Liver (tissue), 9 donors: ENCODE results near the gene HJV. TPM values are rescaled to one million over a fixed set of nuclear protein-coding genes. Genes with fewer than 3 reads are reported as not detected.

Experiments used
- DNase-seq: peaks from one replicate; pipeline ENCODE4 v3.0.0-alpha.2; 2017; ENCODE audit warnings: low spot score
- H3K27ac ChIP-seq, 2 donors: one replicate each; pipeline ENCODE4 v1.7.0; 2013; ENCODE audit warnings: inconsistent platforms in 2 of 2, low read length in 2 of 2, control low read depth in 1 of 2, low read depth in 1 of 2, mild to moderate bottlenecking in 1 of 2
- H3K27me3 ChIP-seq, 4 donors: one replicate each; pipeline versions ENCODE4 v1.6.1 to v1.7.0; 2013; ENCODE audit warnings: low read length in 3 of 4, inconsistent platforms in 1 of 4, mild to moderate bottlenecking in 1 of 4, moderate library complexity in 1 of 4; ENCODE audit not compliant: control insufficient read depth in 4 of 4, insufficient read depth in 4 of 4
- H3K36me3 ChIP-seq, 4 donors: one replicate each; pipeline versions ENCODE4 v1.6.1 to v1.7.0; 2013; ENCODE audit warnings: low read length in 3 of 4, mild to moderate bottlenecking in 3 of 4, low read depth in 1 of 4, moderate library complexity in 1 of 4; ENCODE audit not compliant: control insufficient read depth in 4 of 4, insufficient read depth in 3 of 4
- H3K4me1 ChIP-seq, 4 donors: one replicate each; pipeline versions ENCODE4 v1.6.1 to v1.7.0; 2013; ENCODE audit warnings: low read length in 3 of 4, mild to moderate bottlenecking in 3 of 4, moderate library complexity in 1 of 4; ENCODE audit not compliant: control insufficient read depth in 4 of 4, insufficient read depth in 4 of 4
- H3K4me3 ChIP-seq, 3 donors: one replicate each; pipeline versions ENCODE4 v1.6.1 to v1.7.0; 2013; ENCODE audit warnings: low read length in 3 of 3, control low read depth in 1 of 3, low read depth in 1 of 3, mild to moderate bottlenecking in 1 of 3
- H3K9ac ChIP-seq, 2 donors: one replicate each; pipeline ENCODE4 v1.7.0; 2013; ENCODE audit warnings: low read length in 2 of 2, mild to moderate bottlenecking in 2 of 2, moderate library complexity in 2 of 2, control low read depth in 1 of 2, low read depth in 1 of 2
- H3K9me3 ChIP-seq, 4 donors: one replicate each; pipeline versions ENCODE4 v1.6.1 to v1.7.0; 2013; ENCODE audit warnings: low read length in 3 of 4; ENCODE audit not compliant: control insufficient read depth in 4 of 4
- CTCF ChIP-seq: fragments of 150-350 bp; IDR thresholded peaks from 2 replicates; pipeline ENCODE4 v1.5.1; 2017; ENCODE audit warnings: improper control_type of control experiment, low read depth, low read length; ENCODE audit not compliant: missing input control
- EGR1 ChIP-seq, 2 donors: IDR thresholded peaks; 2 replicates each; pipeline ENCODE4 v1.6.1; 2016 to 2018; ENCODE audit warnings: antibody characterized with exemption in 2 of 2, low read depth in 2 of 2
- FOXA1 ChIP-seq: IDR thresholded peaks from 2 replicates; pipeline ENCODE4 v1.6.1; 2016; ENCODE audit warnings: antibody characterized with exemption
- GABPA ChIP-seq, 2 donors: IDR thresholded peaks in 1 of 2; conservative IDR thresholded peaks in 1 of 2; 2 replicates each; pipeline ENCODE4 v1.6.1; 2016; ENCODE audit warnings: antibody characterized with exemption in 2 of 2, mild to moderate bottlenecking in 1 of 2, moderate library complexity in 1 of 2
- HNF4G ChIP-seq: IDR thresholded peaks from 2 replicates; pipeline ENCODE4 v1.6.1; 2016; ENCODE audit warnings: antibody characterized with exemption
- JUND ChIP-seq, 2 donors: IDR thresholded peaks; 2 replicates each; pipeline ENCODE4 v1.6.1; 2016; ENCODE audit warnings: antibody characterized with exemption in 2 of 2
- MAX ChIP-seq: IDR thresholded peaks from 2 replicates; pipeline ENCODE4 v1.6.1; 2016; ENCODE audit warnings: antibody characterized with exemption
- RAD21 ChIP-seq, 2 donors: IDR thresholded peaks; 2 replicates each; pipeline ENCODE4 v1.6.1; 2016; ENCODE audit warnings: antibody characterized with exemption in 2 of 2, mild to moderate bottlenecking in 2 of 2
- RXRA ChIP-seq, 2 donors: IDR thresholded peaks; 2 replicates each; pipeline ENCODE4 v1.6.1; 2017 to 2018; ENCODE audit warnings: antibody characterized with exemption in 2 of 2, mild to moderate bottlenecking in 1 of 2
- TAF1 ChIP-seq: conservative IDR thresholded peaks from 2 replicates; pipeline ENCODE4 v1.6.1; 2016; ENCODE audit warnings: antibody characterized with exemption, mild to moderate bottlenecking
- YY1 ChIP-seq: IDR thresholded peaks from 2 replicates; pipeline ENCODE4 v1.6.1; 2016; ENCODE audit warnings: antibody characterized with exemption, mild to moderate bottlenecking
- WGBS: extraction: QIAGEN DNeasy Blood & Tissue Kit; methylation state at CpG from one replicate; pipeline ENCODE4 v1.1.7; 2013; 5-methylcytosine and 5-hydroxymethylcytosine counted together
- polyA plus RNA-seq, 2 donors: library from polyadenylated mRNA; stranded (reverse) in 1 of 2; unstranded in 1 of 2; fragments of 200-250 nt in 1 of 2; fragments of >200 nt in 1 of 2; fragmentation: Nextera tagmentation in 1 of 2; extraction: Ambion mirVana in 1 of 2; gene quantifications; one replicate each; pipeline versions ENCODE4 v1.2.1 to v1.2.3, GENCODE V29; 2013 to 2015
- total RNA-seq, 2 donors: library from RNA; depleted of rRNA; stranded (reverse); fragments of >200 nt; gene quantifications; one replicate each; pipeline ENCODE4 v1.2.3, GENCODE V29; 2014
- TF ChIP-seq, protein P1 (sequence below): IDR thresholded peaks from 2 replicates; pipeline ENCODE4 v1.6.1; 2016; ENCODE audit warnings: antibody characterized with exemption
- TF ChIP-seq, protein P2 (sequence below): IDR thresholded peaks from 2 replicates; pipeline ENCODE4 v1.6.1; 2016; ENCODE audit warnings: antibody characterized with exemption
- TF ChIP-seq, protein P3 (sequence below): IDR thresholded peaks from 2 replicates; pipeline ENCODE4 v1.6.1; 2016; ENCODE audit warnings: antibody characterized with exemption, mild to moderate bottlenecking
- donor health status: healthy.
- donor health status: healthy.
- donor health status: healthy.
- donor health status: healthy.
- donor health status: healthy.

The HJV gene
- total and polyA plus RNA-seq, 4 donors = 68.0 to 138 (median 97.6) TPM

- TF ChIP-seq, protein P1, sequence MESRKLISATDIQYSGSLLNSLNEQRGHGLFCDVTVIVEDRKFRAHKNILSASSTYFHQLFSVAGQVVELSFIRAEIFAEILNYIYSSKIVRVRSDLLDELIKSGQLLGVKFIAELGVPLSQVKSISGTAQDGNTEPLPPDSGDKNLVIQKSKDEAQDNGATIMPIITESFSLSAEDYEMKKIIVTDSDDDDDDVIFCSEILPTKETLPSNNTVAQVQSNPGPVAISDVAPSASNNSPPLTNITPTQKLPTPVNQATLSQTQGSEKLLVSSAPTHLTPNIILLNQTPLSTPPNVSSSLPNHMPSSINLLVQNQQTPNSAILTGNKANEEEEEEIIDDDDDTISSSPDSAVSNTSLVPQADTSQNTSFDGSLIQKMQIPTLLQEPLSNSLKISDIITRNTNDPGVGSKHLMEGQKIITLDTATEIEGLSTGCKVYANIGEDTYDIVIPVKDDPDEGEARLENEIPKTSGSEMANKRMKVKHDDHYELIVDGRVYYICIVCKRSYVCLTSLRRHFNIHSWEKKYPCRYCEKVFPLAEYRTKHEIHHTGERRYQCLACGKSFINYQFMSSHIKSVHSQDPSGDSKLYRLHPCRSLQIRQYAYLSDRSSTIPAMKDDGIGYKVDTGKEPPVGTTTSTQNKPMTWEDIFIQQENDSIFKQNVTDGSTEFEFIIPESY = peak; percentile 64
- TF ChIP-seq CTCF (no peak), YY1 (peak; percentile 59), MAX (peak; percentile 58)
Observed at GRCh38 chr1:145999321-146000024, 22.1 kb downstream of the HJV start (continued).

DNA sequence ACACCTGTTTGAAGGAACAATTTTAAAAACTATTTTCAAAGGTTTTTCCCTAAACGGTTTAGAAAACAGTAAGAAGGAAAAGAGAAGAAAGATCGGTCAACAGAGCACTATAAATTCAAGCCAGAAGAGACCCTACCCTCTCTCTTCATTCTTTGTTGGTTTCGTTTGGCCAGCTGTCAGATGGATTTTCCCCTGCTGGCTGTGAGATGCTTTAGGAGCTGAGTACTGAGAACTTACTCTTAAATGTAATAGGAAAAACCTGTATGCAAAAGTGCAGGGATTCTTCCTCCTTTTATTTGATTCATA, 23.9 kb downstream of the HJV start:
- H3K9me3 ChIP-seq = no peaks in the 10 kb centered on the region
- H3K4me3 ChIP-seq = peak overlapping the region in 2 of 3 donors; percentile 4 to 49
- 42% methylated on average over 3 of the region's 3 CpGs for WGBS
- H3K27me3 ChIP-seq = no peaks in the 10 kb centered on the region
- peaks cover 12 to 53% (median 40%) of the 10 kb centered on the region in 4 donors for H3K4me1 ChIP-seq
- H3K9ac ChIP-seq = peak overlapping the region; percentile 87 to 97
- TF ChIP-seq, protein P1 = no peak
- no peak for TF ChIP-seq YY1
- TF ChIP-seq FOXA1 = no peak
- TF ChIP-seq, protein P2, sequence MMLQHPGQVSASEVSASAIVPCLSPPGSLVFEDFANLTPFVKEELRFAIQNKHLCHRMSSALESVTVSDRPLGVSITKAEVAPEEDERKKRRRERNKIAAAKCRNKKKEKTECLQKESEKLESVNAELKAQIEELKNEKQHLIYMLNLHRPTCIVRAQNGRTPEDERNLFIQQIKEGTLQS = no peak
- no peak for TF ChIP-seq CTCF
- no peak for TF ChIP-seq RAD21 (IDR thresholded peaks at IDR 0.05)
- TF ChIP-seq EGR1 (IDR thresholded peaks at IDR 0.05; ENCODE audit: low read depth in 2 of 2) = no peak
- no peak for TF ChIP-seq RXRA (IDR thresholded peaks at IDR 0.05)
- TF ChIP-seq MAX = no peak
- TF ChIP-seq HNF4G = no peak
- no peak for TF ChIP-seq JUND (IDR thresholded peaks at IDR 0.05)
- TF ChIP-seq TAF1 = no peak
- TF ChIP-seq, protein P3, sequence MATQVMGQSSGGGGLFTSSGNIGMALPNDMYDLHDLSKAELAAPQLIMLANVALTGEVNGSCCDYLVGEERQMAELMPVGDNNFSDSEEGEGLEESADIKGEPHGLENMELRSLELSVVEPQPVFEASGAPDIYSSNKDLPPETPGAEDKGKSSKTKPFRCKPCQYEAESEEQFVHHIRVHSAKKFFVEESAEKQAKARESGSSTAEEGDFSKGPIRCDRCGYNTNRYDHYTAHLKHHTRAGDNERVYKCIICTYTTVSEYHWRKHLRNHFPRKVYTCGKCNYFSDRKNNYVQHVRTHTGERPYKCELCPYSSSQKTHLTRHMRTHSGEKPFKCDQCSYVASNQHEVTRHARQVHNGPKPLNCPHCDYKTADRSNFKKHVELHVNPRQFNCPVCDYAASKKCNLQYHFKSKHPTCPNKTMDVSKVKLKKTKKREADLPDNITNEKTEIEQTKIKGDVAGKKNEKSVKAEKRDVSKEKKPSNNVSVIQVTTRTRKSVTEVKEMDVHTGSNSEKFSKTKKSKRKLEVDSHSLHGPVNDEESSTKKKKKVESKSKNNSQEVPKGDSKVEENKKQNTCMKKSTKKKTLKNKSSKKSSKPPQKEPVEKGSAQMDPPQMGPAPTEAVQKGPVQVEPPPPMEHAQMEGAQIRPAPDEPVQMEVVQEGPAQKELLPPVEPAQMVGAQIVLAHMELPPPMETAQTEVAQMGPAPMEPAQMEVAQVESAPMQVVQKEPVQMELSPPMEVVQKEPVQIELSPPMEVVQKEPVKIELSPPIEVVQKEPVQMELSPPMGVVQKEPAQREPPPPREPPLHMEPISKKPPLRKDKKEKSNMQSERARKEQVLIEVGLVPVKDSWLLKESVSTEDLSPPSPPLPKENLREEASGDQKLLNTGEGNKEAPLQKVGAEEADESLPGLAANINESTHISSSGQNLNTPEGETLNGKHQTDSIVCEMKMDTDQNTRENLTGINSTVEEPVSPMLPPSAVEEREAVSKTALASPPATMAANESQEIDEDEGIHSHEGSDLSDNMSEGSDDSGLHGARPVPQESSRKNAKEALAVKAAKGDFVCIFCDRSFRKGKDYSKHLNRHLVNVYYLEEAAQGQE = no peak
- no peak for TF ChIP-seq GABPA (IDR thresholded peaks at IDR 0.05 in 1 of 2, conservative IDR thresholded peaks at IDR 0.05 in 1 of 2)
- DNase-seq = no peak
- peaks cover 4 to 27% (median 19%) of the 10 kb centered on the region in 4 donors for H3K36me3 ChIP-seq
- H3K27ac ChIP-seq = peak overlapping the region; percentile 95 to 96
